Lung (tissue), 12 donors: Measurements from ENCODE around the gene ACO2. TPM values are rescaled to one million over a fixed set of nuclear protein-coding genes. Genes with fewer than 3 reads are reported as not detected.

Experiments
- ATAC-seq: fragments of 200-7000 bp; cut with Tn5 transposase; one replicate; pipeline ENCODE4 v1.9.1; 2020; ENCODE audit warnings: moderate number of reproducible peaks; ENCODE audit not compliant: insufficient read depth, low FRiP score
- DNase-seq, 3 donors: peaks; one replicate each; pipeline ENCODE4 v3.0.0-alpha.2; 2013 to 2017
- H3K27ac ChIP-seq, 2 donors: one replicate each; pipeline ENCODE4 v1.5.1; 2013; ENCODE audit warnings: mild to moderate bottlenecking in 2 of 2, moderate library complexity in 2 of 2, control low read depth in 1 of 2, inconsistent platforms in 1 of 2, low read depth in 1 of 2, low read length in 1 of 2
- H3K27me3 ChIP-seq, 3 donors: one replicate each; pipeline ENCODE4 v1.5.1; 2013; ENCODE audit warnings: low read length in 2 of 3; ENCODE audit not compliant: control insufficient read depth in 3 of 3, insufficient read depth in 3 of 3
- H3K36me3 ChIP-seq, 4 donors: one replicate each; pipeline ENCODE4 v1.5.1; 2013; ENCODE audit warnings: low read length in 4 of 4, mild to moderate bottlenecking in 1 of 4, moderate library complexity in 1 of 4; ENCODE audit not compliant: control insufficient read depth in 4 of 4, insufficient read depth in 4 of 4
- H3K4me1 ChIP-seq, 5 donors: one replicate each; pipeline ENCODE4 v1.5.1; 2013; ENCODE audit warnings: low read length in 5 of 5, mild to moderate bottlenecking in 2 of 5, moderate library complexity in 1 of 5; ENCODE audit not compliant: control insufficient read depth in 5 of 5, insufficient read depth in 5 of 5
- H3K4me3 ChIP-seq: one replicate; pipeline ENCODE4 v1.5.1; 2013; ENCODE audit warnings: mild to moderate bottlenecking, control low read depth, moderate library complexity
- H3K9ac ChIP-seq, 2 donors: one replicate each; pipeline ENCODE4 v1.5.1; 2013; ENCODE audit warnings: low read length in 2 of 2, control low read depth in 1 of 2; ENCODE audit not compliant: insufficient read depth in 1 of 2
- H3K9me3 ChIP-seq, 4 donors: one replicate each; pipeline ENCODE4 v1.5.1; 2013; ENCODE audit warnings: low read length in 3 of 4, mild to moderate bottlenecking in 1 of 4, moderate library complexity in 1 of 4; ENCODE audit not compliant: control insufficient read depth in 4 of 4, insufficient read depth in 3 of 4
- WGBS, 2 donors: extraction: QIAGEN DNeasy Blood & Tissue Kit; methylation state at CpG; one replicate each; pipeline ENCODE4 v1.1.7; 2013; 5-methylcytosine and 5-hydroxymethylcytosine counted together
- polyA plus RNA-seq, 2 donors: library from polyadenylated mRNA; stranded (reverse); fragments of 200-250 nt; gene quantifications; one replicate each; pipeline ENCODE4 v1.2.1, GENCODE V29; 2013
- total RNA-seq, 2 donors: library from RNA; depleted of rRNA in 1 of 2; stranded (reverse); fragments of >200 nt in 1 of 2; gene quantifications; one replicate each; pipeline ENCODE4 v1.2.1, GENCODE V29; 2014 to 2021
- TF ChIP-seq, protein P1 (sequence below): IDR thresholded peaks from 2 replicates; pipeline ENCODE4 v1.5.1; 2012; ENCODE audit warnings: mild to moderate bottlenecking; ENCODE audit errors: control extremely low read depth, extremely low read depth
- donor health status: control.
- donor health status: control.
- donor health status: Bipolar disorder and iron deficiency.
- donor health status: healthy.
- donor health status: DM: yes; HTN: yes; CAD: no.

The ACO2 gene
- total and polyA plus RNA-seq, 4 donors, result 34.1 to 101 (median 62.5) TPM

- Histone ChIP-seq H3K9ac (no peak overlapping the region), H3K36me3 (no peaks in the 10 kb centered on the region), H3K4me1 (peaks cover 0 to 27% (median 6%) of the 10 kb centered on the region in 5 donors), H3K27me3 (no peaks in the 10 kb centered on the region), H3K27ac (no peak overlapping the region), H3K4me3 (no peak overlapping the region), H3K9me3 (no peaks in the 10 kb centered on the region)
- DNase-seq (peak in 1 of 3 donors; percentile 43), ATAC-seq (no peak)
- WGBS, 2 donors, result 63 to 81% methylated on average over 10 to 11 of the region's 11 CpGs
- TF ChIP-seq, protein P1, sequence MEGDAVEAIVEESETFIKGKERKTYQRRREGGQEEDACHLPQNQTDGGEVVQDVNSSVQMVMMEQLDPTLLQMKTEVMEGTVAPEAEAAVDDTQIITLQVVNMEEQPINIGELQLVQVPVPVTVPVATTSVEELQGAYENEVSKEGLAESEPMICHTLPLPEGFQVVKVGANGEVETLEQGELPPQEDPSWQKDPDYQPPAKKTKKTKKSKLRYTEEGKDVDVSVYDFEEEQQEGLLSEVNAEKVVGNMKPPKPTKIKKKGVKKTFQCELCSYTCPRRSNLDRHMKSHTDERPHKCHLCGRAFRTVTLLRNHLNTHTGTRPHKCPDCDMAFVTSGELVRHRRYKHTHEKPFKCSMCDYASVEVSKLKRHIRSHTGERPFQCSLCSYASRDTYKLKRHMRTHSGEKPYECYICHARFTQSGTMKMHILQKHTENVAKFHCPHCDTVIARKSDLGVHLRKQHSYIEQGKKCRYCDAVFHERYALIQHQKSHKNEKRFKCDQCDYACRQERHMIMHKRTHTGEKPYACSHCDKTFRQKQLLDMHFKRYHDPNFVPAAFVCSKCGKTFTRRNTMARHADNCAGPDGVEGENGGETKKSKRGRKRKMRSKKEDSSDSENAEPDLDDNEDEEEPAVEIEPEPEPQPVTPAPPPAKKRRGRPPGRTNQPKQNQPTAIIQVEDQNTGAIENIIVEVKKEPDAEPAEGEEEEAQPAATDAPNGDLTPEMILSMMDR, result no peak
Observed at GRCh38 chr22:41551877-41552582, 83.1 kb downstream of the ACO2 start.

DNA sequence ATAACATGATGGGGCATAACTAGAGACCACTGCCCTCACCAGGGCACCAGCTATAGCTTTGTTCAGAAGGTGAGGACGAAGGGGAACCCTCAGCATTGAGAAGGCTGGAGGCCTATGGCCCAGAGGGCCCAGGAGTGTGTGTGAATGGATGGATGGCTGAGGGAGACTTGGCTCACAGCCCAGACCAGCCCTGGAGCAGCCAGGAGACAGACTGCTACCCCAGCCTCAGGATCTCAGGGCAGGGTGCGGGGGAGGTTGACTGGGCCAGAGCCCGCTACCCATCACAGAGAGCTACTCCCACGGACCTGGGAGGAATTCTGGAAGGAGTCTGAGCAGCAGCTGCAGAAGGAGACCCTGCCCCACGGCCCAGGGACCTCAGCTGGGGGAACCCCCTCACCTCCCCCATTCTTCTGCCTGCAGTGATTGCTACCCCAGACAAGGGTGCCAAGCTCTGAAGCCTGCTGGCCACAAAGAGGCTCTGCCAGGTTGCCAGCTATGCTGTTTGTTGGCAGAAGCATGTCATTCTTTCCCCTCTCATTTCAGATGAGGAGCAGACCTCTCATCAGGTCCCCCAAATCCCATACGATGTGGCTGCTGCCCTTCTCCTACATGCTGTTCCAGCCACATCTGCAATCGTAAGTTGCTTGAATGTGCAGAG is 86.5 kb downstream of the ACO2 start:
- TF ChIP-seq, protein P1, result no peak
- no peak overlapping the region for H3K27ac ChIP-seq
- WGBS, 2 donors, result 76 to 81% methylated on average over 7 of the region's 7 CpGs
- H3K4me3 ChIP-seq, result no peak overlapping the region
- H3K36me3 ChIP-seq, result no peaks in the 10 kb centered on the region
- ATAC-seq (no peak), DNase-seq (peak; percentile 74 to 85 (median 77))
- peaks cover 0 to 43% (median 25%) of the 10 kb centered on the region in 5 donors for H3K4me1 ChIP-seq
- no peaks in the 10 kb centered on the region for H3K27me3 ChIP-seq
- H3K9me3 ChIP-seq, result no peaks in the 10 kb centered on the region
- H3K9ac ChIP-seq, result peak overlapping the region in 1 of 2 donors; percentile 28

DNA sequence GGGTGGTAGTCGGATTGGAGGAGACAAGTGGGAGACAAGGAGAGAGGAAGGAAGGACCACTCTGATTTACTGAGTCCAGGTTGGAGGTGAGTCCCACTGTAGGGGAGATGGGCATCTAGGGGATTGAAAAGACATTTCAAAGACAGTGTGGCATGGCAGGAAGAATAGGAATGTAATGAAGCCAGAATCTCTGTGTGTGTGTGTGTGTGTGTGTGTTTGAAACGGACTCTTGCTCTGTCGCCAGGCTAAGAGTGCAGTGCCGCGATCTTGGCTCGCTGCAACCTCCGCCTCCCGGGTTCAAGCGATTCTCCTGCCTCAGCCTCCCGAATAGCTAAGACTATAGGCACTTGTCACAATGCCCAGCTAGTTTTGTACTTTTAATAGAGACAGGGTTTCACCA is 87.6 kb downstream of the ACO2 start:
- no peak for ATAC-seq
- H3K4me3 ChIP-seq, result no peak overlapping the region

More for the DNA sequence above, 87.6 kb downstream of the ACO2 start:
- peak overlapping the region in 1 of 2 donors; percentile 69 for H3K27ac ChIP-seq
- peak in 2 of 3 donors; percentile 42 to 58 for DNase-seq
- H3K9ac ChIP-seq, result peak overlapping the region in 1 of 2 donors; percentile 91
- H3K9me3 ChIP-seq, result no peaks in the 10 kb centered on the region
- TF ChIP-seq, protein P1, result no peak
- peaks cover 0 to 51% (median 22%) of the 10 kb centered on the region in 5 donors for H3K4me1 ChIP-seq
- H3K27me3 ChIP-seq, result no peaks in the 10 kb centered on the region
- 79 to 84% methylated on average over 10 of the region's 10 CpGs for WGBS, 2 donors
- no peaks in the 10 kb centered on the region for H3K36me3 ChIP-seq
